Measurements from ENCODE around the gene BRMS1. TPM values are rescaled to one million over a fixed set of nuclear protein-coding genes. Genes with fewer than 3 reads are reported as not detected.
"Not testable (repeated sequence)": the region's sequence is repeated elsewhere in the genome, so short reads cannot be mapped to it uniquely, and the experiment has no call there.

BRMS1 gene
- total RNA-seq, 1 donor from 2014 or later: 80.5 TPM

DNA sequence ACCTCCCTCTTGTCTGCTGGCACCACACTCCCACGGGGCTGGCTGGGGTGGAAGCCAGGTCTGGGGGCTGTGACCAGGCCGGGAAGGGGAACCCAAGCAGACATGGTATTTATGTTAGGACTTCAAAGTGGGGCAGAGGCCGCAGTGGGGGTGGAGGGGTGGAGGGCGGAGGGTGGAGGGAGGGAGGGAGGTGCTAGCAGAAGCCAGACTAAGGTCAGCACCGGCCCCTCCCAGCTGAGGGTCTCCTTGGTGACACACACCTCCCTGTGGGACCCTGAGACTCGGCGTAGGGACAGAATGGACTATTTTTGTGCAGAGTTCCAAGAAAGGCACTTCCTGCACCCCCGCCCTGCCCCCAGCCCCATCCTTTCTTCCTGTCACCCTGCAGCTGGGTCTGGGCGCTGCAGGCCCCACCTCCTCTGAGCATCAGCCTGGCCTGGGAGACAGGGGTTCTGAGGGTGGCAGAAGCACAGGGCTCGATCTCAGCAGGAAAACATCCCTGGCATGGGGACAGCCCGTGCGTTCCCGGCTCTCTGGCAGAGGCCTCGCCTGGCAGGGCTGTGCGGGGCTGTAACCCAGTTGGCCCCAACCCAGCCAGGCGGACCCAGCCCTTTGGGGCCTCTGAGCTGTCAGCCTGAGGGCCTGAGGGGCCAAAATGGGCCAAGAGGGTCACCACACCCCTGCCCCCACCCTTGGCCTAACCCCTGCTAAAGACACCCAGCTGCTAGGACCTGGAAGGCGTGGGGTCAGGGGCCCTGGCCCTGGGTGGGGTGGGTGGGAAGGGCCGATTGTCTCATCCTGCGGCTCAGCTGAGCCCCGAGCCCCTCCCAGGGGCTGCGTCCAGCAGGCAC is 18.4 kb downstream of the BRMS1 start:
- DNase-seq (ENCODE audit: low read depth, low spot score): no peak

DNA sequence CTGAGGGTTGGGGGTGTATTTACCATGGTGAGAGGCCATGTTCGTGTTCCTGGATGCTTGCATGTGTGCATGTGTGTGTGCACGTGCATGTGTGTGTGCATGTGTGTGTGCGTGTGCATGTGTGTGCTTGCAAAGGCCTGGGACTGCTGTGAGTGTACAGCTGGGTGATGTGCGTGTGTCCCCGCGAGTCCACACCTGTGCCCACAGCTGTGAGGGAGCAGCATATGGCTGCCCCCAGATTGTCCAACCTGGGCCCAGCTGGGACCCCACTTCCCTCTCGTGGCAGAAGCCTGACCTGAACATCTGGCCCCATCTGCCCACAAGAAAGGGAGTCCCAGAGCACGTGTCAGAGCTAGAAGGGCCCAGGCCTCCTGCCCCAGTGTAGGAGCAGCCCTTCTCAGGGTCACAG is 19.6 kb downstream of the BRMS1 start:
- DNase-seq (ENCODE audit: low read depth, low spot score): no peak

GRCh38 chr11:66324664-66325063 is 20.2 kb downstream of the BRMS1 start:
- no peak for DNase-seq (ENCODE audit: low read depth, low spot score)

- no peak for DNase-seq (ENCODE audit: low read depth, low spot score)
Measured at GRCh38 chr11:66323684-66324083, 21.2 kb downstream of the BRMS1 start.

DNA sequence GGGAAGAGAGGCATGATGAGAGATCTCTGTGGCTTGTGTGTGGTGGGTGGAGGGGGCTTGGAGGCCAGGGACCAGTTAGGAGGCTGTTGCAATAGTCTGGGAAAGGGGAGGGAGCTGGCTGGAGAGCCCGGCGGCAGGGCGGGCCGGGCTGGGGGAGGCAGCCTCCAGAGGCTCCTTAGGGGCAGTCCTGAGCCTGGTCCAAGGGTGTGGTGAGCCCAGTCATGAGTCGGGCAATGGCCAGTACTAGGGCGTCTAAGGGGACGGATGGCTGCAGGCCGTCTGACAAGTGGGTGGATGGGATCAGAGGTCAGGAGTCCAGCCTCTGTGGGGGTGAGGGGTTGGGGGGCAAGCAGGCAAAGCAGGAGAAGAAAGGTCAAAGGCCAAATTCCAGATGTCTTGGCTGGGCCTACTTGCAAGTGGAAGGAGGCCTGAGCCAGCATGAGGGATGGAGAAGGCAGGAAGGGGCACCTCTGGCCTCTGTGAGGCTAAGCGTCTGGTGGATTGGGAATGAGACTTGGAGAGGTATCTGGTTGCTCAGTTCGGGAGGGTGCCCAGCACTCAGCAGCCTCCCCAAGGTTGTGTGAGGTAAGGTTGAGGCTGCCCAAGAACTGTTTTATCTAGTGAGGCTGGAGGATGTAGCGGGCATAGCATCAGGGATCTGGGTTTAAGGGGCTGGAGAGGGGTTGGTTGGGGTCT is 22.0 kb downstream of the BRMS1 start:
- no peak for DNase-seq (ENCODE audit: low read depth, low spot score)

DNA sequence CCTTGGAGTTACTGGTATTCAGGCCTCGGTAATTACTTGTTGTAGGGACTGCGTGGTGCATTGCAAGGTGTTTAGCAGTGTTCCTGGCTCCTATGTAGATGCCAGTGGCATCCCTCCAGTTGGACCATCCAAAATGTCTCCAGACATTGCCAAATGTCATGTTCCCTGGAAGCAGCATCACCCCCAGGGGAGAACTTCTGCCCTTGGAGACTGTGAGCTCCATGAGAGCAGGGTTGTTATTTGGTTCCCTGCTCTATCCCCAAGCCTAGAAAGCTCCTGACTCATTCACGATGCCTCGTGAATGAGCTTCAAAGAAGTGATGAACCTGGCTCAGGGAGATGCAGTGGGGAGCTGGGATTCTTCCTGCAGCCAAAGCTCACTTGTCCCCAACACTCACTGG is 23.3 kb downstream of the BRMS1 start:
- no peak for DNase-seq (ENCODE audit: low read depth, low spot score)

DNA sequence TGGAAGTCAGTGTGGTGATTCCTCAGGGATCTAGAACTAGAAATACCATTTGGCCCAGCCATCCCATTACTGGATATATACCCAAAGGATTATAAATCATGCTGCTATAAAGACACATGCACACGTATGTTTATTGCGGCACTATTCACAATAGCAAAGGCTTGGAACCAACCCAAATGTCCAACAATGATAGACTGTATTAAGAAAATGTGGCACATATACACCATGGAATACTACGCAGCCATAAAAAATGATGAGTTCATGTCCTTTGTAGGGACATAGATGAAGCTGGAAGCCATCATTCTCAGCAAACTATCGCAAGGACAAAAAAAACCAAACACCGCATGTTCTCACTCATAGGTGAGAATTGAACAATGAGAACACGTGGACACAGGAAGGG is 24.2 kb downstream of the BRMS1 start:
- DNase-seq (ENCODE audit: low read depth, low spot score): not testable (repeated sequence)

- DNase-seq (ENCODE audit: low read depth, low spot score): not testable (repeated sequence)
Measured at GRCh38 chr11:66320289-66320688, 24.6 kb downstream of the BRMS1 start.

DNA sequence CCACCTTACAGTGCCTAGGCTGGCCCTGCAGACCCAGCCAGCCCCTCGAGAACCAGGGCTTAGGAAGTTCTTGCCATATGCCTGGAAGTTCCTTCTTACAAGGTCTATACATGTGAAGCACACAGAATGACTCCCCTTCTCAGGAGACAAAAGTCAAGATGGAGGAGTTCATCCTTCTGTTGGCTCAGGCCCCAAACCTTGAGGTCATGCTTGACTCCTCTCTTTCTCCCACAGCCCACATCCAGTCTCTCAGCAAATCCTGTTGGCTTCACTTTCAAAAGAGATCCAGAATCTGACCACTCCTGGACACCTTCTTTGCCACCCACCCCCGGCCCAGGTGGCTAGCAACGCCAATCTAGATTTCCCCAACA is 26.3 kb downstream of the BRMS1 start:
- no peak for DNase-seq (ENCODE audit: low read depth, low spot score)

DNA sequence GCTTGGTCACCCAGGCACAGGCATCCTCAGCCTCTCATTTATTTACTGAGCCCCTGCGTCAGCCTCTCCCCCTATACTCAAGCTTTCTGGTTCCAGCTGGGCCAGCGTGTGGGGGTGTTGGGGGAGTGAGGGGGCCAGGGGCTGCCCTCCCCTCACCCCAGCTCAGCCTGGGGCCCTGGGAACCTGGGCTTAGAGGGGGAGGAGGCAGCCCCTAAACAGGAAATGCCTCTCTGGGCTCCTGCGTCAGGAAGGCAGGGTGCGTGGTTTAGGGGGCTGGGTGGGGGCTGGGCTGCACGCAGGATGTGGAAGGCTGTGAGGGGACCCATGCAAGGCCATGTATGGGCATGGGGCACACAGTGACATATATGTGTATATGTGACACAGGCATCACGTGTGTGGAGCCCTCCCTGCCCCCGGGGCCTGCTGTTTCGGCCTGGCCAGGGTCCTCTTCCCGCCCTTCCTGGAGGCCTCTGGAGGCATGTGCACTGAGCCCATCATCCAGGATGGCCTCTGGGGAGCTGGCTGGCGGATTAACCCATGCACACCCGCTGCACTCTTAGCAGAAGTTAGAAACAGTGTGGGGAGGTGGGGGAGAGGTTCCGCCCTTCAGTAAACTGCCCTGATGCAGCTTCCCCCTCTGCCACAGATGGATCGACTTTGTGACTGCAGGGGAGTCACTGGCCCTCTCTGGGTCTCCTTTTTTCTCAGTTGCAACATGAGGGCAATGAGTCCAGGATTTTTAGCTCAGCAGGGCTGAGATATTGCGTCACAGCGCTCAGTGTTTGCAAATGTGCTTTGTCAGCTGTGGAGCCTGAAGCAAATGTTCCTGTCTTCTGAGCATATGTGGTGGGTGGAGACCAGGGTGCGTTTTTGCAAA is 26.9 kb downstream of the BRMS1 start:
- no peak for DNase-seq (ENCODE audit: low read depth, low spot score)

GRCh38 chr11:66317322-66317722 is 27.6 kb downstream of the BRMS1 start:
- DNase-seq (ENCODE audit: low read depth, low spot score): no peak

- no peak for DNase-seq (ENCODE audit: low read depth, low spot score)
Measured at GRCh38 chr11:66316849-66317251, 28.1 kb downstream of the BRMS1 start, which contains the start of gene CD248. TSS of gene CD248 (minus strand) at chr11:66317044. CDS start at chr11:66317027, 17 bp downstream.

DNA sequence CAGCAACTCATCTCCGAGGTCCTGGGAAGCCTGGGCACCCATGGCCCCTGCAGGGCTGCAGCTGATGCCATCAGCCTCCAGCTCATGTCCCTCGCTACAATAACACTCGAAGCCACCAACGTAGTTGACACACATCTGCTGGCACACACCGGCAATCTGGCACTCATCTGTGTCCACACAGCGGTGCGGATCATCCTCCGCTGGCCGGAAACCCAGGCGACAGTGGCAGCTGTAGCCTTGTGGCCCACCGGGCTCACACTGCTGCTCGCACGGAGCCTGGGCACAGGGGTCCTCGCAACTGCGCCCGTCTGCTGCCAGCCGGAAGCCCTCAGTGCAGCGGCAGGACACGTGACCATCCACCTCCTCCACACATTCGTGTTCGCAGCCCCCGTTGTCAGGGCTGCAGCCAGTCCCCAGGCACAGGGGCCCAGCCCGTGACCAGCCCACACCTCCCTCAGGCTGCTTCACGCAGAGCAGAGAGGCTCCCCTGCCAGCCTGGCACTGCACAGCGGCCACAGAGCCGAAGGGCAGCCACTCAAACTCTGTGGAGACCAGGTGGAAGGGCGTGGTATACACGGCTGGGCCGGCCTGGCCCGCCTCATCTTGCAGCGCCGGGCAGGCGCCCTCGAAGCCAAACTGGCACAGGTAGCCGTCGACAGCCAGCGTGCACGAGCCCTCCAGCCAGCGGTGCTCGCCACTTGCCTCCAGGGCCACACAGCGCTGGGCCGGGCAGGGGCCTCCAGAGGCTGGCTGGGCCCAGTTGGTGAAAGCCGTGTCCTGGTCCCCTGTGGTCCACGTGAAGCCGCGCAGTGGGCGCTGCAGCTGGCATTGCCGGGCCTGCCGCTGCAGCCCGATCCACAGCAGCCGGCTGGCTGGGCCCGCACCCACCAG is 28.7 kb downstream of the BRMS1 start:
- DNase-seq (ENCODE audit: low read depth, low spot score): no peak

DNA sequence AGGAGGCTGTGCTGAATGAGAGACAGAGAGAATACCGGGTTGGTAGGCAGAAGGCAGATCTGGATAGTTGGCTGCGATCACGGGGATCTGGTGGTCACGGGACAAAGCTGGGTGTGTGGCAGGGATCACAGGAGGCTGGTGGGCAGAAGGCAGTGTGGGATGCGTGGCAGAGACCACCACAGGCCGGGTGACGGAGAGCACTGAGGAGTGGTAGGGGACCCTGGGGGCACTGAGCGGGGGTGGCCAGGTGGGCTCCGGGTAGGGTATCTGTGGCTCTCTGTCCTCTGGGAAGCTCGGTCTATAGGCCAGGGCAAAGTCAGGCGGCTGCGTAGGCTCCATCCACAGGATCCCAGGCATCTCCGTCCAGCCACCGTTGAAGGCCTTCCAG is 29.4 kb downstream of the BRMS1 start:
- DNase-seq (ENCODE audit: low read depth, low spot score): no peak

DNA sequence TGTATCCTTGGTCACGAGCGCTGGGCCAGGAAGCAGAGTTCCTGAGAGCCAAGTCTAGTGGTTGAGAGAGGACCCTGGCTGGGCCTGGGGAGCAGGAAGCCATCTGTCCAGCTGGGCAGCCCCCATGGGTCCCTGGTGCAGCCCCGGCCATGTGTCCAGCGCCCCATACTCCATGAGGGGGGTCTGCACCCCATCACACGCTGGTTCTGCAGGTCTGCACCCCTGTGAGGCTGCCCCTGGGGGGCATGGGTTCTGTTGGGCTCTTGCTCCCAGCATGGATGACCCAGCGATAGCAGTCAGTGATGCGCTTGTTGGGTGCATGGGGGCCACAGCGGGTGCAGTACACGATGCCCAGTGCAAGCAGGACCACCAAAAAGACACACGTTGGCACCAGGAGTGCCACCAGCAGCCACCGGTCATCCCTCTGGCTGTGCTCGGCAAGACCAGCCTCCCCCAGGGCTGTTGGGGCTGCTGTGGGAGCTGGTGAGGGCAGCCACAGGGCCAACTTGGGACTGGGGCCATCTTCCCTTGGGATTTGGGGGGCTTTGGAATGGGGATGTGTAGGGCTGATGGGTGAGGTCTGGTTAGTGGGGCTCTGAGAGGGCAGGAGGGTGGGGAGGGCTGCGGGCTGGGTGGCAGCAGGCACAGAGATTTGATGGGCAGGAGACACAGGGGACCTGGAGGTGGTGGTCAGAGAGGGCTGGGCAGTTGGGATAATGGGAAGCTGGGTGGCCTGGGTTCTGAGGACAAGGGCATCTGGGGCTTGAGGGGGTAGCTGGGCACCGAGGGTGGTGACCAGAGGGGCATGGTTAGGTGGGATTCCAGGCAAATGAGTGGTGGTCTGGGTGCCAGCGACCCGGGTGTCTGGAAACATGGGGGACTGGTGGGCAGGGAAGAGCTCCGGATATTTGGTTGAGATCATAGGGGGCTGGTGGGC is 30.1 kb downstream of the BRMS1 start:
- DNase-seq (ENCODE audit: low read depth, low spot score): no peak

- no peak for DNase-seq (ENCODE audit: low read depth, low spot score)
Measured at GRCh38 chr11:66314186-66314501, 30.8 kb downstream of the BRMS1 start.

GRCh38 chr11:66313321-66314185 is 31.4 kb downstream of the BRMS1 start:
- no peak for DNase-seq (ENCODE audit: low read depth, low spot score)

GRCh38 chr11:66312549-66313320 is 32.2 kb downstream of the BRMS1 start:
- peak; percentile 81 for DNase-seq (ENCODE audit: low read depth, low spot score)

Data from pulmonary artery endothelial cell (primary cell).